Measurements from ENCODE around the gene GDA. TPM values are rescaled to one million over a fixed set of nuclear protein-coding genes. Genes with fewer than 3 reads are reported as not detected.
"Not testable (repeated sequence)": the region's sequence is repeated elsewhere in the genome, so short reads cannot be mapped to it uniquely, and the experiment has no call there.

GDA gene
- total RNA-seq, 4 donors from 2014 or later, result 14.0 to 291 (median 273) TPM

- no peak overlapping the region for H3K4me3 ChIP-seq
- no peaks in the 10 kb centered on the region for H3K27me3 ChIP-seq
- no peaks in the 10 kb centered on the region for H3K4me1 ChIP-seq
- TF ChIP-seq POLR2A (IDR thresholded peaks at IDR 0.05), result no peak
- no peak for TF ChIP-seq CTCF (IDR thresholded peaks at IDR 0.05)
- DNase-seq, result no peak
- peaks cover 0 to 14% (median 0%) of the 10 kb centered on the region in 3 donors for H3K36me3 ChIP-seq
- no peaks in the 10 kb centered on the region for H3K9me3 ChIP-seq
- H3K27ac ChIP-seq, result no peak overlapping the region
Measured at GRCh38 chr9:72257814-72258213, 108.6 kb downstream of the GDA start.

- H3K27me3 ChIP-seq, result no peaks in the 10 kb centered on the region
- H3K36me3 ChIP-seq, result no peaks in the 10 kb centered on the region
- H3K27ac ChIP-seq, result no peak overlapping the region
- H3K9me3 ChIP-seq, result no peaks in the 10 kb centered on the region
- no peak for TF ChIP-seq POLR2A (IDR thresholded peaks at IDR 0.05)
- no peak for TF ChIP-seq CTCF (IDR thresholded peaks at IDR 0.05)
- no peaks in the 10 kb centered on the region for H3K4me1 ChIP-seq
- DNase-seq, result no peak
- no peak overlapping the region for H3K4me3 ChIP-seq
Measured at GRCh38 chr9:72262063-72262462, 112.8 kb downstream of the GDA start.

GRCh38 chr9:72263572-72263971 is 114.3 kb downstream of the GDA start:
- TF ChIP-seq POLR2A (IDR thresholded peaks at IDR 0.05) (no peak), CTCF (IDR thresholded peaks at IDR 0.05) (no peak)
- Histone ChIP-seq H3K27me3 (no peaks in the 10 kb centered on the region), H3K36me3 (no peaks in the 10 kb centered on the region), H3K4me1 (no peaks in the 10 kb centered on the region), H3K4me3 (no peak overlapping the region), H3K27ac (no peak overlapping the region), H3K9me3 (no peaks in the 10 kb centered on the region)
- DNase-seq, result no peak

- DNase-seq, result no peak
- Histone ChIP-seq H3K27ac (no peak overlapping the region), H3K4me1 (no peaks in the 10 kb centered on the region), H3K9me3 (no peaks in the 10 kb centered on the region), H3K4me3 (no peak overlapping the region), H3K36me3 (no peaks in the 10 kb centered on the region), H3K27me3 (no peaks in the 10 kb centered on the region)
- no peak for TF ChIP-seq CTCF (IDR thresholded peaks at IDR 0.05)
- TF ChIP-seq POLR2A (IDR thresholded peaks at IDR 0.05), result no peak
Measured at GRCh38 chr9:72268961-72269360, 119.7 kb downstream of the GDA start.

GRCh38 chr9:72270359-72270758 is 121.1 kb downstream of the GDA start:
- DNase-seq, H3K27me3 ChIP-seq, H3K36me3 ChIP-seq, H3K9me3 ChIP-seq, H3K27ac ChIP-seq, H3K4me1 ChIP-seq, H3K4me3 ChIP-seq: not testable (repeated sequence)

GRCh38 chr9:72271613-72272478 is 122.6 kb downstream of the GDA start:
- Histone ChIP-seq H3K4me1 (no peaks in the 10 kb centered on the region), H3K36me3 (no peaks in the 10 kb centered on the region), H3K27ac (no peak overlapping the region), H3K4me3 (no peak overlapping the region), H3K27me3 (no peaks in the 10 kb centered on the region), H3K9me3 (no peaks in the 10 kb centered on the region)
- peak in 2 of 3 donors; percentile 46 to 74 for DNase-seq
- TF ChIP-seq POLR2A (IDR thresholded peaks at IDR 0.05), result no peak
- TF ChIP-seq CTCF (IDR thresholded peaks at IDR 0.05), result peak; percentile 57 to 91 (median 88)

All from Peyer's patch (tissue), 4 donors.